ENCODE data around the gene GRID1. TPM values are rescaled to one million over a fixed set of nuclear protein-coding genes. Genes with fewer than 3 reads are reported as not detected.

The GRID1 gene
- total RNA-seq, 1 donor from 2014 or later = under 0.01 TPM

DNA sequence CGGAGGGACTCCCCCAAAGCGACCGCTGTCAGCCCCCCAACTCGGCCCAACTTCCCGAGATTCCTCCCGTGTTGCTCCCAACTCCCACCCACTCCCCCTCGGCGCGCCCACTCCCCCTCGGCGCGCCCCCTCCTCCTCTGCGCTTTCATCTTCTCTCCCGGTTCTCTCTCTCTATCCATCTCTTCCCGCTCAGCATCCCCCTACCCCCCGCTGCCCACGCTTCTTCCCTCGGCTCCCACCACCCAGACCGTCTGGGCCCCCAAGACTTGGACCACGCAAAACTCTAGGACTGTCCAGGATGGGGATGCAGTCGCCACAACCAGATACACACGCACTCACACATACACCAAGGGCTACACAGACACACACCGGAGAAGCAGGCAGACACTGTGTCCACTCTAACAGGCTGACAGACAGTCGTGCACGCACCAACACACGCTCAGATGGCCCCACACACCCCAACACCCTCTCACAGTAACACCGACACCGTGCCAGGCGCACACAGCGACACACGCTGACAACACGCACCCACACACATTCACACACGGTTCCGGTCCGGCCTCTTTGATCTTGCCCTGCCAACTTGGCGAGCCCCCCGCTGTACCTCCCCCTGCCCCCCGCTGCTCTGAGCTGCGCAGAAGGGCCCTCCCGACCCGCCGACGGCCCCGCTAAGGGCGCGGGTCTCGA, 1.1 kb downstream of the GRID1 start:
- Histone ChIP-seq H3K36me3 (ENCODE audit: control insufficient read depth, insufficient read depth, low read length) (no peaks in the 10 kb centered on the region), H3K27me3 (ENCODE audit: control insufficient read depth, insufficient read depth, low read length) (peaks cover 35% of the 10 kb centered on the region), H3K4me3 (ENCODE audit: low read depth, low read length) (peak overlapping the region; percentile 3)
- FAIRE-seq (no peak), DNase-seq (ENCODE audit: low read depth) (no peak)
- TF ChIP-seq, protein P1, sequence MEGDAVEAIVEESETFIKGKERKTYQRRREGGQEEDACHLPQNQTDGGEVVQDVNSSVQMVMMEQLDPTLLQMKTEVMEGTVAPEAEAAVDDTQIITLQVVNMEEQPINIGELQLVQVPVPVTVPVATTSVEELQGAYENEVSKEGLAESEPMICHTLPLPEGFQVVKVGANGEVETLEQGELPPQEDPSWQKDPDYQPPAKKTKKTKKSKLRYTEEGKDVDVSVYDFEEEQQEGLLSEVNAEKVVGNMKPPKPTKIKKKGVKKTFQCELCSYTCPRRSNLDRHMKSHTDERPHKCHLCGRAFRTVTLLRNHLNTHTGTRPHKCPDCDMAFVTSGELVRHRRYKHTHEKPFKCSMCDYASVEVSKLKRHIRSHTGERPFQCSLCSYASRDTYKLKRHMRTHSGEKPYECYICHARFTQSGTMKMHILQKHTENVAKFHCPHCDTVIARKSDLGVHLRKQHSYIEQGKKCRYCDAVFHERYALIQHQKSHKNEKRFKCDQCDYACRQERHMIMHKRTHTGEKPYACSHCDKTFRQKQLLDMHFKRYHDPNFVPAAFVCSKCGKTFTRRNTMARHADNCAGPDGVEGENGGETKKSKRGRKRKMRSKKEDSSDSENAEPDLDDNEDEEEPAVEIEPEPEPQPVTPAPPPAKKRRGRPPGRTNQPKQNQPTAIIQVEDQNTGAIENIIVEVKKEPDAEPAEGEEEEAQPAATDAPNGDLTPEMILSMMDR (IDR thresholded peaks at IDR 0.05; ENCODE audit: insufficient read depth, low read length, severe bottlenecking) = no peak

- DNase-seq (ENCODE audit: low read depth) (no peak), FAIRE-seq (no peak)
- H3K27me3 ChIP-seq (ENCODE audit: control insufficient read depth, insufficient read depth, low read length) = peaks cover 35% of the 10 kb centered on the region
- no peak overlapping the region for H3K4me3 ChIP-seq (ENCODE audit: low read depth, low read length)
- H3K36me3 ChIP-seq (ENCODE audit: control insufficient read depth, insufficient read depth, low read length) = no peaks in the 10 kb centered on the region
- TF ChIP-seq, protein P1 (IDR thresholded peaks at IDR 0.05; ENCODE audit: insufficient read depth, low read length, severe bottlenecking) = no peak
Measured at GRCh38 chr10:86364491-86365345, 1.9 kb downstream of the GRID1 start.

DNA sequence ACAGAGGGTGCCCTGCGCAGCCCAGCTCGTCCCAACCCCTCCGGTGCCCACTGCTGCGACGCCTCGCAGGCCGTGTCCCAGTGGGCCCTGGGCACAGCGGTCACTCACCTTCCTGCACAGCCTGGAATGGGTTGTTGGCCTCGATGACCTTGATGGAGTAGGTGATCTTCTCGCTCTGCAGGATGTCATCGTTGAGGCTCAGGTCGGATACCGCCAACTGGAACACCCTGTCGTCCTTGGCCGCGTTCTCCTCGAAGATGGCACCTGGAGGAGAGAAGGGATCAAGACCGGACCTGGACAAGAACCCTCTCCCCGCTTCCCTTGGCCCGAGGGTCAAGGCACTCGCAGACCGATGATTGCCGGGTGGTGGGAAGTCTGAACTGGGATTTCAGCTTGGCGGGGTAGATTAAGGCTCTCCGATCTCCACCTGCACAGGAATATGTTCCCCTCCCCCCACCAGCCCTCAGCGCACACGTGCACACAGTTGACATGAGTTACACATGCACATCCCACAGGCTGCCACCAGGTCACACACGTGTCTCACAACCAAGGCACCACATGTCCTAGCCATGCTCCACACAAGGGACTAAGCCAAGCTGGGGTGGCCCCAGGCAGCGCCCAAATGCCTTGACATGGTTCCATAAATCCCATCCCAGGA, 2.6 kb downstream of the GRID1 start:
- Histone ChIP-seq H3K36me3 (ENCODE audit: control insufficient read depth, insufficient read depth, low read length) (no peaks in the 10 kb centered on the region), H3K27me3 (ENCODE audit: control insufficient read depth, insufficient read depth, low read length) (peaks cover 35% of the 10 kb centered on the region), H3K4me3 (ENCODE audit: low read depth, low read length) (no peak overlapping the region)
- DNase-seq (ENCODE audit: low read depth) (no peak), FAIRE-seq (no peak)
- TF ChIP-seq, protein P1 (IDR thresholded peaks at IDR 0.05; ENCODE audit: insufficient read depth, low read length, severe bottlenecking) = no peak

DNA sequence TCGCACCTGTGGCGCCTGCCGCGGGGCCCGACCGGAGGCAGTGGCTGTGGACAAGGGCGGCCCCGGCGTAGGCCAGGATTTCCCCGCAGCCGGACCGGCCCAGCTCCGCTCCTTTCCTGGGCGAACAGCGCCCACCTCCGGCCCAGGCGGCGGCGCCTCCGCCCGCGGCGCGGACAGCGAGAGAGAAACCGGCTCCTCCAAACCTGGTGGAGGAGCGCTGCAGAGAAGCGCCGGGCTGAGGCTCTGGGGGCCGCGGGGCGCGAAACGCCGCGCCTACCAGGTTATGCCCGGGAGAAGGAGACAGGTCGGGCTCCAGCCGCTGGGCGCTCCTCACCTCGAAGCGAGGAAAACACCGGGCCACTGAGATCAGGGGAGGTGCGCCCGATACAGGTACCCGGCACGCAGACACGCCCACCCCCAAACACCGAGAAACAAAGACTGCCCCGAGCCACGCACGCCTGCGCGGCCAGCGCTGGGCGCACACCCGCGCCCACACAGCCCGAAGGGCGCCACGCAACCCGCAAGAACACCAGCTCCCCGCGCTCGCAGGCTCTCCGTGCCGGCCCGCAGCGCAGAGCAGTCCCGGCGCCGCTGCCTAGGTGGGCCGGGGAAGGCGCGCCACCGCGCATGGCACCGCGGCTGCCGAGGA, 3.3 kb downstream of the GRID1 start:
- TF ChIP-seq, protein P1 (IDR thresholded peaks at IDR 0.05; ENCODE audit: insufficient read depth, low read length, severe bottlenecking) = peak; percentile 78
- DNase-seq (ENCODE audit: low read depth) (peak; percentile 26), FAIRE-seq (no peak)
- Histone ChIP-seq H3K27me3 (ENCODE audit: control insufficient read depth, insufficient read depth, low read length) (peaks cover 35% of the 10 kb centered on the region), H3K36me3 (ENCODE audit: control insufficient read depth, insufficient read depth, low read length) (no peaks in the 10 kb centered on the region), H3K4me3 (ENCODE audit: low read depth, low read length) (peak overlapping the region; percentile 7)

DNA sequence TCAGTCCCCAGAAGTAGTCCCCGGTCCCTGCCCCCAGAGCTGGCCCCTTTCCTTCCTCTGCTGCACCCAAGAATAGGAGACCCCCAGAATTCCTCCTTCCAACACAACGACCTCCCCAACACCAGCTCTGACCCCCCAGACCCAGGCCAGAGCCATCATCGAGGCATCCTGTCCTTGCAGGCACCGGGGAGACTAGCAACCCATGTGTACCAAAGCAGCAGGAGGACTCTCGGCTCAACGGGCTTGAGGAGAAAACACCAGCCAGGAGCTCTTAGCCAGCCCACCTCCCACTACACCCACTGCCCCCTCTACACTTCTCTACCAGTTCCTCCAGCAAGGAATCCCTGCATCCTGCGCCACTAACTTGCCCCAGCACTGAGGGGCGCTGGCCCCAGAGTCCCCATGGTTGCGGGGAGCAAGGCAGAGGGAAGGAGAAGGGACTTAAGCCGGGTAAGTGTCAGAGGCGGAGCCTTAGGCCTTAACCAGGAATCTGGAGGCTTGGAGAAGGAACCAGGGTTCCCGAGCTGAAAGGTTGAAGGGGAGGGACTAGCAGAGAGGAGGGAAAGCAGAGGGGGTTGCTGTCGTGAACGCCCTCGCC, 3.9 kb downstream of the GRID1 start:
- TF ChIP-seq, protein P1 (IDR thresholded peaks at IDR 0.05; ENCODE audit: insufficient read depth, low read length, severe bottlenecking) = no peak
- Histone ChIP-seq H3K27me3 (ENCODE audit: control insufficient read depth, insufficient read depth, low read length) (peaks cover 33% of the 10 kb centered on the region), H3K4me3 (ENCODE audit: low read depth, low read length) (no peak overlapping the region), H3K36me3 (ENCODE audit: control insufficient read depth, insufficient read depth, low read length) (no peaks in the 10 kb centered on the region)
- DNase-seq (ENCODE audit: low read depth) (no peak), FAIRE-seq (peak; percentile 40)

Data from bronchial epithelial cell (primary cell).